Mucosa of gallbladder (tissue), 1 donor: Measurements from ENCODE around the gene SOBP. TPM values are rescaled to one million over a fixed set of nuclear protein-coding genes. Genes with fewer than 3 reads are reported as not detected.

Experiments
- DNase-seq: peaks from one replicate; pipeline ENCODE4 v3.0.0-alpha.2; 2020; ENCODE audit warnings: low spot score
- total RNA-seq: library from RNA; stranded (reverse); gene quantifications from one replicate; pipeline ENCODE4 v1.2.1, GENCODE V29; 2021
- donor health status: DM: no; HTN: no; CAD: no.

Gene SOBP
- total RNA-seq, 1 donor from 2014 or later: 11.0 TPM

GRCh38 chr6:107587451-107587850 is 97.5 kb downstream of the SOBP start:
- DNase-seq: no peak

GRCh38 chr6:107589199-107589598 is 99.3 kb downstream of the SOBP start:
- DNase-seq: peak; percentile 39

GRCh38 chr6:107589934-107590333 is 100.0 kb downstream of the SOBP start:
- DNase-seq: no peak

DNA sequence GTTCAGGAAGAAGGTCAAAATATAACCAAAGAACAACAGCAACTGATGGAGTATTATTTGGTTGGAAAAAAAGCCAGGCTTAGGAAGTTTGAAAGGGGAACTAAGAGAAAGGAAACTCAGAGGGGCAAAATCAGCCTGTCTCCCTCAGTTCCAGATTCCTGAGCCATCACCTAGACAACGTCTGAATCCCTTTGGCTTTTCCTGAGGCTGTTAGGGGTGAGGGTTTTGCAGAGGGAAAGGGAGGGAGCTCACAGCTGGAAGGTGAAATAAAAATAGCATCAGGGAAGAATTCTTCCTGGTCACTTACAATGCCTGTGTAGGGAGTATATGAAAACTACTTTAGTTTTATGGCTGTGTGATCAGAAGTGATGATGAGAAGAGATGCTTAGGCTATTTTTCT is 100.5 kb downstream of the SOBP start:
- DNase-seq: no peak

GRCh38 chr6:107591346-107591745 is 101.4 kb downstream of the SOBP start:
- DNase-seq: no peak

- no peak for DNase-seq
Observed at GRCh38 chr6:107592806-107593205, 102.9 kb downstream of the SOBP start.

DNA sequence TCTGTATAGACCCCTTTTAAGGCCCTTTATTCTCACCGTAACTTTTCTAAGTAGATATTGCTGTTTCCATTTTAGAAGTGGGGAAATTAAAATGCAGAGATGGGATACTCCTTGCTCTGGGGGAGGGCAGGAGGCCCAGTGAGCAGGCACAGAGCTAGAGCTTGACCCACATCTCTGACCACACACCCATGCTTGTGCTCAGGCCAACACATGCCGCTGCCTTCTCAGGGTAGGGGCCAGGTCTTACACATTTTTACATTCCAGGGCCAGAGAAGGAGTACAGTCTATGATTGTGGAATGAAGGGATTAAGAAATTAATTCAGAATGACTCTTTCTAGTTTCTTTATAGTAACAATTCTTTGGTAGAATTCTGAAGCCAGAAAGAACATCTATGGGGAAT is 104.8 kb downstream of the SOBP start:
- no peak for DNase-seq

DNA sequence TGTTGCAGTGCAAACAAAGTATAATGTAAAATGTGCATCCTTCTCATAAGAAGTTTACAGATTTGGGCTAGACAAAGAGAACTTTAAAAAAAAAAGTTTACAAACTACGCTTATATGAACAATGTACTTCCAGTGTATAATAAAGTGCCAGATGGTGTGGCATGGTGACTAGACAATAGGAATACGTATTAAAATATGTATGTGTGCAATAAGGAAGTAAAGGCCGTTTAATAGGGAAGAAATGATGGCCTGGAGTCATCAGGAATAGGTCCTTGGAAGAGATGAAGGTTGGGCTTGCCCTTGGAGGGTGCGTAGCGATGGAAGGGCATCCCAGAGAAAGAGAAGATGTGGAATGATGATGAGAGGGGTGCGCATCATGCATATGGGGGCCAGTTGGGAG is 108.2 kb downstream of the SOBP start:
- no peak for DNase-seq

GRCh38 chr6:107599043-107599442 is 109.1 kb downstream of the SOBP start:
- no peak for DNase-seq

GRCh38 chr6:107600121-107600520 is 110.2 kb downstream of the SOBP start:
- DNase-seq: no peak

GRCh38 chr6:107600936-107601335 is 111.0 kb downstream of the SOBP start:
- peak; percentile 82 for DNase-seq

GRCh38 chr6:107601406-107601805 is 111.5 kb downstream of the SOBP start:
- DNase-seq: no peak

- DNase-seq: no peak
Observed at GRCh38 chr6:107602321-107603005, 112.5 kb downstream of the SOBP start.

DNA sequence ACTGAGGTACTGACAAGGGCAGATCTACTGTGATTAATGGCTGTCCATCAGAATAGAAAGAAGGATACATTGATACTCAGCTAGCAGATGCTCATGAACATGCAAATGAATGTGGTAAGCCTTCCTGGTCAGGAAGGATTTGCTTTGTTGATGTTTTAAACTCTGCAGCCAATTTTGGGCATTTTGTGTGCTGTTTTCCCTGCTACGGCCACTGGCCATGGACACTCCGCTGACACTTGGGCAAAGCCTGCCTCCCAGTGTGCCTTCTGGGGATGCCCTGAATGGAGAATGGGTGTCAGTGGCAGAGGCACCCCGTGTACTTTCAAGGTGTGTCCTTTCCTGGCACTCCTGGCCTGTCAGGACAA is 113.1 kb downstream of the SOBP start:
- DNase-seq: no peak

- no peak for DNase-seq
Observed at GRCh38 chr6:107604549-107604948, 114.6 kb downstream of the SOBP start.

DNA sequence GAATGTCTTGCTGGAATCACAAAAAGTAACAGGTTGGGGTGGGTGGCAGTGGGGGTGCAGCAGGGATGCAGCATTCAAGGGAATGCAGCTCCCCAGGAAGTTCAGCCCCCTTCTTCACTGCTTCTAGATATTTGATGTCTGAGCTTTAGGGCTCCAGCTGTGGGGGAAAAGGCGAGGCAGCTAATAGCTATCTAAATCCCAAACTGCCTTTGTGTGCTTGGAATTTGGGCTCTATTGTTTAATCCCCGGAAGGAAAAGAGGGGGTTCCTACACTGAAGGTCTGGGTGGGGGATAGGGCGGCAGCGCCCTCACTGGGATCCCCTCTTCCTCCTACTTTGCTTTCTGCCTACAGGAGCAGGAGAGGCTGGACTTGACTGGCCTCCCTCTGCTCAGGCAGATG is 116.5 kb downstream of the SOBP start:
- DNase-seq: no peak

GRCh38 chr6:107607116-107607515 is 117.2 kb downstream of the SOBP start:
- DNase-seq: peak; percentile 30

DNA sequence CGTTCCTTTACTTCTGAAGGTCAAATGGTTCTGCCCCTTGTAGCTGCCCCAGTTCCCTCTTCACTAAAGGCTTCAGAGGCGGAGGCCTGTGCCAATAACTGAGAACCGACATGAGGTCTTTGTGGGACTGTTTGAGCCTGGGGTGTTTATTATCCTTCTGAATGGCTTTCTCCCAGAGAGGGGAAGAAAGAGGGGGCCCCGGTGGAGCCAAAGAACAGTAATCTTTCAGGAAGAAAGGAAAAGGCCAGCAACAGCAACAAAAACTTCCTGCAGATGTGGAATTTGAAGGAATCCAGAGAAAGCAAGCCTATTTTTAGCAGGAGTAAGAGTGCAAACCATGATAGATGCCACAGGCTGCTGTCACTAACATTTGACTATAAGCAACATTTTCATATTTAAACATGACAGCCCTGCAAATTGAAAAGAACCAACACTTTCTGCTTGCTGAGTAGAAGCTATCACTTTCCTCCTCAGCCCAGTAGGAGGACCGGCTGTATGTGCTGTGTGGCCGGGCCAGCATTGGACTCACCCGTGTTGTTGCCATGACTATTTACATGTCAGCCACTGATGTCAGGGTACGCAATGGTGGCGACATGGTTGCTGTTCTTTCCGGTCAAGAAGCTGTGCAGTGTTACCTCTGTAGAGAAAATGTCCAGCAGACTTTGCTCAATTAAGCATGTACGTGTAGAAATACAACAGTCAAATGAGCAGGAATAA is 121.3 kb downstream of the SOBP start:
- DNase-seq: no peak

DNA sequence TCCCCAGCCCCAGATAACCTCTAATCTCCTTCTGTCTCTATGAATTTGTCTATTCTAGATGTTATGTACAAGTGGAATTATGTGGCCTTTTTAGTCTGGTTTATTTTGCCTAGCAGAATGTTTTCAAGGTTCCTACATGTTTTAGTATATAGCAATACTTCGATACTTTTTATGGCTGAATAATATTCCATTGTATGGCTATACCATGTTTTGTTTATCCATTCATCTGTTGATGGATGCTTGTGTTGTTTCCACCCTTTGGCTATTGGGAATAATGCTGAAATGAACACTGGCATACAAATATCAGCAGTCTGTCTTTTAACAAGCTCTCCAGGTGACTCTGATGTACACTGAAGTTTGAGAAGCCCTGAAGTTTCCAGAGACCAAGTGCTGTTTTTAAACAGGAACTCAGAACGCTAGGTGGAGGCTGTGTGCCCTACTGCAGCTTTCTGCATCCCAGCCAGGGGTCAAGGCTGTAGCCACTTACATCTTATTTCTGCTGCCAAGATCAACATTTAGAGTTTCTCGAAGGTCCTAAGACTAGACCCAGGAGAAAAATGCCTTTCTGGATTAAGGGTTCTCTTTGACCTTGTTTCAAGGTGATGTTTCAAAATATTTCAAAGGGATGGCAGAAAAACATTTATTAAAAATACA is 123.0 kb downstream of the SOBP start:
- no peak for DNase-seq

DNA sequence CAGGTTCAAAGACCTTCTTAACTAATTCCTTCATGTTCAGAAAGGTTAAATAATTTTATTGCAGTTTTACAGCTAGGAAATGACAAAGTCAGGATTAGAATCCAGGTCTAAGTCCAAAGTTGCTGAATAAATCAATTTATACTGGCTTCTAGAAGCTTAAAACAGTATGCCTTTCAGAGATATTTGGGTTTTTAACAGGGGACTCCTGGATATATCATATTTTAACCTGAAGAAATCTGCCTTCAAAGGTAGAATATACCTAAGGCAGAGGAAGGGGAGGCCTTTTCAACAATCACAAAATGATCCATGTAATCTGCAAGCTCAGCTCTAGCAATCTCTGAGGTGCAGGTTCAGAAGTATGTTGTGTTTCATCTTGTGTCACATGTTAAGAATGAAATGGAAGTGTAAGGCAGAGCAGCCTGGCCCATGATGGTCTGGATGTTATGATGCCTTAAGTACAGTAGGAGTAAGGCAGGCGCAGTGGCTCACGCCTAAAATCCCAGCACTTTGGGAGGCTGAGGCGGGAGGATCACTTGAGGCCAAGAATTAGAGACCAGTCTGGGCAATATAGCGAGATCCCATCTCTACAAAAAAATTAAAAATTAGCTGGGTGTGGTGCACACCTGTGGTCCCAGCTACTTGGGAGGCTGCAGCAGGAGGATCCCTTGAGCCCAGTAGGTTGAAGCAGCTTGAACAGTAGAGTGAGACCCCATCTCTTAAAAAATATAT is 123.9 kb downstream of the SOBP start:
- DNase-seq: no peak

DNA sequence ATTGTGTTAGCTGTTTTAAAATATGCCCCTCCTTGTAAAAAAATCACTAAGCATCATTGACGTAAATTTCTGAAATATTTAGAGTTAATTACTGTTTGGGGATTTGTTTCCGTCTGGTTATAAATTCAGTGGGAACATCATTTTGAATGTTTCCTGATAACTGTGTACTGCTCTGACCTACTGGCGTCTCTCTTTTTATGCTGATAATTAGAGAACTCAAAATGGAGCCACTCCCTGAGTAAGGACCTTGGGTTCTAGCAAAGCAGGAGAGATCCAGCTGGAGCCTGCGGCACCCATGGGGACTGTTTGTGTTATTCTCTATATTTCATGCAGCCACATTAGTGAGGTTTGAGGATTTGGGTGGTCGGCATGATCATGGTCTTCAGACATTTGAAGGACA is 124.9 kb downstream of the SOBP start:
- no peak for DNase-seq

- DNase-seq: no peak
Observed at GRCh38 chr6:107616775-107617174, 126.9 kb downstream of the SOBP start.
